ENCODE measurements around the gene GNMT.
A peak's percentile ranks its signal among the peaks of the same experiment; 100 is the strongest.
"Not testable (repeated sequence)": the region's sequence is repeated elsewhere in the genome, so short reads cannot be mapped to it uniquely, and the experiment has no call there.

GNMT gene

GRCh38 chr6:42942444-42942843, 18.1 kb upstream of the GNMT start:
- no peak for DNase-seq

- no peak for DNase-seq
Observed at GRCh38 chr6:42947950-42948349, 12.6 kb upstream of the GNMT start.

DNA sequence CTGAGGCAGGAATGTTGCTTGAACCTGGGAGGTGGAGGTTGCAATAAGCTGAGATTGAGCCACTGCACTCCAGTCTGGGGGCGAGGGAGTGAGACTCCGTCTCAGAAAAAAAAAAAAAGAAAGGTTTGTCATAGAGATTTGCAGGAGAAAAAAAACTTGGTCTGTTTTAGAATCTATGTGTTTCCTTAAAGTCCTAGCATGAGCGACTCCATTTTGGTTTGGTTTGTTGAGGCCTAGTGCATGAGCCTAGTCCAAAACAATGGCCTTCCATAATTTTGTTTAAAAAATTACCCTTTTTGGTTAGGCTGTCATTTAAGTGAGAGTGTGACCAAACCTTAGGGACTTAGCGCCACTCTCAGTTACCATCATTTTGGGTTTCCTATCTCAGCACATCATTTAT, 8.2 kb upstream of the GNMT start:
- DNase-seq, result no peak

GRCh38 chr6:42954405-42954804, 6.1 kb upstream of the GNMT start:
- DNase-seq, result not testable (repeated sequence)

- DNase-seq, result peak; percentile 12
Observed at GRCh38 chr6:42958125-42958524, 2.4 kb upstream of the GNMT start.

- DNase-seq, result no peak
Observed at GRCh38 chr6:42959917-42960242, 674 bp upstream of the GNMT start.

GRCh38 chr6:42961020-42961470, 491 bp downstream of the GNMT start:
- no peak for DNase-seq

DNA sequence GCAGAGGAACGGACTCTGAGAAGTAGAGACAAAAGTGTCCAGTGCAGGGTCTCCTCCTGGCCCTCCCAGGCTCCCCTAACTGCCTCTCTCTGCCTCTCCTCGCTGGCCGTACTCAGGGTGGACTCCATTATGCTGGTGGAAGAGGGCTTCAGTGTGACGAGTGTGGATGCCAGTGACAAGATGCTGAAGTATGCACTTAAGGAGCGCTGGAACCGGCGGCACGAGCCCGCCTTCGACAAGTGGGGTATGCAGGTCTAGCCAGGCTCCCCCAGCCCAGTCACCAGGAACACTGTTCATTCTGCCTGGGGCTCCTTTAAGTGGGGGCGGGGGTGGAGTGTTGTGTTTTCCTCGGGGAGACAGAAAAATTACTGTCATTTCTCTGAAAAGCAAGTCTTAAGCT, 1.5 kb downstream of the GNMT start:
- no peak for DNase-seq

DNA sequence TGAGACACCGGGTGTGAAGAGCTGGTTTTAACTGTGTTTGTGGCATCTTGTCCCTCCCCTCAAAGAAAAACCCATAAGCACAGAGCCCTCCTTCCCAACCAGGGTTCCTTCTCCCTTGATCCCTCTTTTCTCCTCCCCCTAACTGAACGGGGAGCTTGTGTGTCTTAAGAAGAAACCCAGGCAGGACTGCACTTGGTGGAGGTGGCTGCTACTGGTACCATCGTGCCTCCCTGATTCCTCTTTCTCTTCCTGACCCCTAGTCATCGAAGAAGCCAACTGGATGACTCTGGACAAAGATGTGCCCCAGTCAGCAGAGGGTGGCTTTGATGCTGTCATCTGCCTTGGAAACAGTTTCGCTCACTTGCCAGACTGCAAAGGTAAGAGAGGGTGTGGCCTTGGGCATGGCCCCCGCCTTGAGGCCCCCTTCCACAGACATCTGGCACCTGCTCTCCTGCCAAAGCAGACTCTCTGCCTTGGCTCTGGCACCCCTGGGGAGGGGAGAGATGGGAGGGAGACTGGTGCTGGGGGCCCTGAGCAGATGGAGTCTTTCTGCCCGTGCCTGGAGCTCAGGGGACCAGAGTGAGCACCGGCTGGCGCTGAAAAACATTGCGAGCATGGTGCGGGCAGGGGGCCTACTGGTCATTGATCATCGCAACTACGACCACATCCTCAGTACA, 2.1 kb downstream of the GNMT start:
- DNase-seq, result peak; percentile 72

GRCh38 chr6:42963179-42963854, 2.8 kb downstream of the GNMT start:
- no peak for DNase-seq

DNA sequence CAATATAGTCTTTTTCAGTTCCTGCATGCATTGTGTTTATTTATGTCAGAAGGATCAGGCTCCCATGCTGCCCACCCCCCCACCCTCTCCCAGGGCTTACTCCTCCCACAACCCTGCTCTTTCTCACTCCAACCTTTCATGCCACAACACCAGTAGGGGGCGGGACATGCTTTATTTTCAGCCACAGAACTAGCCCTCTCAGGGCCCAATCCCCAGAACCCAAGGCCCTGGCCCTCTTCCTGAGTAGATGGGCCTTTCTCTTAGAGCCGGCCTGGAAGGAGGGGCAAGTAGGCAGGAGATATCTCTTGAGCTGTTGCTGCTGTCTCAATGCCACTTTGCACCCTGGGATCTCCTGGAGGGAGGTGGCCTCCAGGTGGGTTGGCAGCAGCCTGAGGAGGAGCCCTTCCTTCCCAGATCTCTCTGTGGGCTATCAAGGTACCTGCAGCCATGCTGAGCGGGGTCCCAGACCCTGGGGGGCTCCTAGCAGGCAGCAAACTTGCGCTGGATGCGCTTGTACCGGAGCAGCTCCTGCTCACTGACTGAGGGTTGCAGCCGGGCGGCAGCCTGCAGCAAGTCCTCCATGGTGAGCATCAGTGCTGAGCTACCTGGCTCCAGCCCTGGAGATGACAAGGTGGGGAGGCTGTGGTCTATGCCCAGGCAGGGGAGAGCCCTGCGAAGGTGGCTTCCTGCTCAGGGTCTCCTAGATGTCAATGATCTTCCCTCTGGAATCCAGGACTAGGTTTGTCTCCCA, 3.5 kb downstream of the GNMT start:
- peak; percentile 14 for DNase-seq

DNA sequence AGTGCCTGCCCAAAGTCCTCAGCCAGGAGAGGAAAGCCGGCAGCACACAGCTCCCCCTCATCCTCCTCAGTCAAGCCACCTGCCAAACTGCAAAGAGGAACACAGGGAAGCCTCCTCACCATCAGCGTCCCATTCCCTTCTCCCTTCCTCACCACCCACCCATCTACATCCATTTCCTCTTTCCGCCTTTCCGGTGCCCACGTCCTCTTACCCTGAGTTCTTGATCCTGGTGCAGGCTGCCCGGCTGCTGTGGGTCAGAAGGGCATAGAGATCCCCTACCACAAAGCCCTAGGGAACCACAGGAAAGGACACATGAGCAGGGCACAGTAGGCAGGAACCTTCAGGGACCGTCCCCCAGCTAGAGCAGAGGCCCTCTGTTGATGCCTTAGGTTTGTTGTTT, 6.0 kb downstream of the GNMT start:
- no peak for DNase-seq

GRCh38 chr6:42967228-42967627, 6.7 kb downstream of the GNMT start:
- DNase-seq, result no peak

- DNase-seq, result no peak
Observed at GRCh38 chr6:42968126-42968701, 7.7 kb downstream of the GNMT start.

- no peak for DNase-seq
Observed at GRCh38 chr6:42968783-42969182, 8.2 kb downstream of the GNMT start.

- DNase-seq, result no peak
Observed at GRCh38 chr6:42969431-42969830, 8.9 kb downstream of the GNMT start.

DNA sequence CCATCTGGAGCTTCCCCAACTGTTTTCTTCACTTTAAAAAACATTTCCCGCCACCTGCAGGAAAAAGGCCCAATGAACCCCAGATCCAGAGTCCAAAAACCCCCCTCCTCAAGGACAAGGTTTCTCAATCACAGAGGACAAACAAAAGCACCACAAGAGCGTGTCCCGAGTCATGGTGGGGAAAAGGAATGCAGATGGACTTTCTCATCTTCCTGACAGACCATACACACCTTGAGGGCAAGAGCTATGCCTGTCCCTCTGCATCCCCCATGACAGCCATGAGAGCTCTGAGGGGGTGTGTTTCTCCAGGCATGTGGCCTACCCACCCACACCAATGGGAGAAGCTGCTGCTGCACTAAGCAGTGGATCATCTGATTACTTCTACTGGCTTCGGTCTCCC, 9.4 kb downstream of the GNMT start:
- no peak for DNase-seq

- DNase-seq, result no peak
Observed at GRCh38 chr6:42970871-42971612, 10.5 kb downstream of the GNMT start.

- no peak for DNase-seq
Observed at GRCh38 chr6:42971746-42972327, 11.3 kb downstream of the GNMT start.

DNA sequence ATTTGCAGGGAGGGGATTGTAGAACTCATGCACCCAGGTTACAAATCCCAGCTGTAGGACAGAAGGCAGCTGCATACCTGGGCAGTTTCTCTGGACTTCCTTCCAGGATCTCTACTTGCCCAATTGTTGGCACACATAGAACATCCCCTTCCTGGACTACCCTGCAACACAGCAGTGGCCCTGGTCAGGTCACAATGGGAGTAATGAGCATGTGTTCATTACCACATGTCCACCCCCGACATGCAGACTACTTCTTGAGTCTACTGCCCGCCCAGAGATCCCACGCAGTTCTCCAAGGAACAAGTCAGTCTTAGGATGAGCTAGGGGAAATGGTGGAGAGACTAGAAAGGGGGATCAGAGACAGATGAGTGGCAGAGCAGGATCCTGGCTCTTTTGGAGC, 13.4 kb downstream of the GNMT start:
- no peak for DNase-seq

GRCh38 chr6:42974919-42975505, 14.5 kb downstream of the GNMT start:
- no peak for DNase-seq

GRCh38 chr6:42978487-42978838, 17.9 kb downstream of the GNMT start:
- DNase-seq, result no peak
